ENCODE data around the gene LSM7. TPM values are rescaled to one million over a fixed set of nuclear protein-coding genes. Genes with fewer than 3 reads are reported as not detected.
A peak's percentile ranks its signal among the peaks of the same experiment; 100 is the strongest.

The LSM7 gene
- total RNA-seq, 1 donor from 2014 or later: 135 TPM

DNA sequence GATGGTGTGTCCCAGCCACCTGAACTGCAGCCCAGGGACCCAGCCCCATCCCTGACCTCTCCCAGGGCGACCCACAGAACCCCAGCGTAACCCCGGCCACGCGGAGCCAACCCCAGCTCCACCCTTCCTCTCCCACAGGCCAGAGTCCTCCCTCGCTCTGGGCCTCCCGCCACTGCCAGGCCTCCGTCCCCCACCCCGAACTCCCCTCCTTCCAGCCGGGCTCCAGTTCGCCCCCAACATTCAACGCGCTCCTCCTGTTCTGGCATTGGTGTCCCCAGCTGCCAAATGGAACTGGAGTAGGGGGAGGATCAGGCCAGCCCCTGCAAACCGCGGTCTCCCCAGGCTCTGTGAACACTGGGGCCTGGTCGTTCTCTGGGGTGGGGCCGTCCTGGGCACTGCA lies 27.9 kb downstream of the LSM7 start:
- Histone ChIP-seq H3K27ac (no peak overlapping the region), H3K36me3 (no peaks in the 10 kb centered on the region), H3K4me1 (peaks cover 11% of the 10 kb centered on the region), H3K4me3 (no peak overlapping the region), H3K9me3 (no peaks in the 10 kb centered on the region), H3K27me3 (no peaks in the 10 kb centered on the region)
- TF ChIP-seq, protein P1, sequence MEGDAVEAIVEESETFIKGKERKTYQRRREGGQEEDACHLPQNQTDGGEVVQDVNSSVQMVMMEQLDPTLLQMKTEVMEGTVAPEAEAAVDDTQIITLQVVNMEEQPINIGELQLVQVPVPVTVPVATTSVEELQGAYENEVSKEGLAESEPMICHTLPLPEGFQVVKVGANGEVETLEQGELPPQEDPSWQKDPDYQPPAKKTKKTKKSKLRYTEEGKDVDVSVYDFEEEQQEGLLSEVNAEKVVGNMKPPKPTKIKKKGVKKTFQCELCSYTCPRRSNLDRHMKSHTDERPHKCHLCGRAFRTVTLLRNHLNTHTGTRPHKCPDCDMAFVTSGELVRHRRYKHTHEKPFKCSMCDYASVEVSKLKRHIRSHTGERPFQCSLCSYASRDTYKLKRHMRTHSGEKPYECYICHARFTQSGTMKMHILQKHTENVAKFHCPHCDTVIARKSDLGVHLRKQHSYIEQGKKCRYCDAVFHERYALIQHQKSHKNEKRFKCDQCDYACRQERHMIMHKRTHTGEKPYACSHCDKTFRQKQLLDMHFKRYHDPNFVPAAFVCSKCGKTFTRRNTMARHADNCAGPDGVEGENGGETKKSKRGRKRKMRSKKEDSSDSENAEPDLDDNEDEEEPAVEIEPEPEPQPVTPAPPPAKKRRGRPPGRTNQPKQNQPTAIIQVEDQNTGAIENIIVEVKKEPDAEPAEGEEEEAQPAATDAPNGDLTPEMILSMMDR (IDR thresholded peaks at IDR 0.05): no peak
- TF ChIP-seq POLR2A (IDR thresholded peaks at IDR 0.05) (no peak), POLR2AphosphoS5 (IDR thresholded peaks at IDR 0.05; ENCODE audit: insufficient read depth in 1 of 2, low read depth in 1 of 2) (no peak)
- intact Hi-C loops (cut with DNase I): no loop called here
- no peak for DNase-seq (ENCODE audit: extremely low spot score in 2 of 2)

GRCh38 chr19:2296141-2296540 lies 32.2 kb downstream of the LSM7 start:
- Histone ChIP-seq H3K4me1 (peaks cover 19% of the 10 kb centered on the region), H3K27ac (no peak overlapping the region), H3K27me3 (no peaks in the 10 kb centered on the region), H3K36me3 (no peaks in the 10 kb centered on the region), H3K9me3 (no peaks in the 10 kb centered on the region), H3K4me3 (no peak overlapping the region)
- DNase-seq (ENCODE audit: extremely low spot score in 2 of 2): no peak
- intact Hi-C loops (cut with DNase I): no loop called here
- TF ChIP-seq POLR2AphosphoS5 (IDR thresholded peaks at IDR 0.05; ENCODE audit: insufficient read depth in 1 of 2, low read depth in 1 of 2) (no peak), POLR2A (IDR thresholded peaks at IDR 0.05) (no peak)
- TF ChIP-seq, protein P1 (IDR thresholded peaks at IDR 0.05): no peak

GRCh38 chr19:2294687-2295335 lies 33.6 kb downstream of the LSM7 start:
- TF ChIP-seq, protein P1 (IDR thresholded peaks at IDR 0.05): no peak
- peak in 1 of 2 donors; percentile 22 for TF ChIP-seq POLR2AphosphoS5 (IDR thresholded peaks at IDR 0.05; ENCODE audit: insufficient read depth in 1 of 2, low read depth in 1 of 2)
- TF ChIP-seq POLR2A (IDR thresholded peaks at IDR 0.05): no peak
- Histone ChIP-seq H3K27me3 (peaks cover 8% of the 10 kb centered on the region), H3K27ac (no peak overlapping the region), H3K9me3 (no peaks in the 10 kb centered on the region), H3K4me3 (peak overlapping the region in 1 of 2 donors; percentile 10), H3K36me3 (no peaks in the 10 kb centered on the region), H3K4me1 (peaks cover 32% of the 10 kb centered on the region)
- DNase-seq (ENCODE audit: extremely low spot score in 2 of 2): no peak
- intact Hi-C loops (cut with DNase I): no loop called here

- H3K4me3 ChIP-seq: peak overlapping the region; percentile 25 to 27
- peaks cover 39% of the 10 kb centered on the region for H3K4me1 ChIP-seq
- no peaks in the 10 kb centered on the region for H3K36me3 ChIP-seq
- peaks cover 8% of the 10 kb centered on the region for H3K27me3 ChIP-seq
- no peak overlapping the region for H3K27ac ChIP-seq
- DNase-seq (ENCODE audit: extremely low spot score in 2 of 2): no peak
- intact Hi-C loops (cut with DNase I): no loop called here
- H3K9me3 ChIP-seq: no peaks in the 10 kb centered on the region
- TF ChIP-seq, protein P1 (IDR thresholded peaks at IDR 0.05): no peak
- TF ChIP-seq POLR2A (IDR thresholded peaks at IDR 0.05) (no peak), POLR2AphosphoS5 (IDR thresholded peaks at IDR 0.05; ENCODE audit: insufficient read depth in 1 of 2, low read depth in 1 of 2) (no peak)
These were observed 37.1 kb downstream of the LSM7 start for GRCh38 chr19:2291185-2291751.
